Endometrial microvascular endothelial cells (primary cell): ENCODE data around the gene ZFP91. TPM values are rescaled to one million over a fixed set of nuclear protein-coding genes. Genes with fewer than 3 reads are reported as not detected.
"Not testable (repeated sequence)": the region's sequence is repeated elsewhere in the genome, so short reads cannot be mapped to it uniquely, and the experiment has no call there.

Source experiments
- in situ Hi-C: cut with HindIII; loops from 2 replicates; pipeline ENCODE4 v1.10.0; 2017; ENCODE audit warnings: low sequenced_read_pairs, low pct_unique_long_range_greater_than_20kb; ENCODE audit errors: inconsistent ontology term
- total RNA-seq: library from RNA; depleted of rRNA; stranded (reverse); fragments of >200 nt; gene quantifications from one replicate; pipeline ENCODE4 v1.2.3, GENCODE V29; 2015; ENCODE audit errors: inconsistent ontology term

The ZFP91 gene
- total RNA-seq, result 47.2 TPM

- in situ Hi-C loops, result no loop called here
These were observed at the start of gene ZFP91 for GRCh38 chr11:58578635-58579191. ZFP91 (plus strand) TSS chr11:58579063; CDS start chr11:58579282, 219 bp downstream.

GRCh38 chr11:58530236-58530635 lies 48.6 kb upstream of the ZFP91 start:
- in situ Hi-C loops, result no loop called here

GRCh38 chr11:58531865-58532341 lies 47.0 kb upstream of the ZFP91 start:
- in situ Hi-C loops, result no loop called here

- in situ Hi-C loops, result no loop called here
These were observed 32.0 kb upstream of the ZFP91 start for GRCh38 chr11:58546841-58547240.

- in situ Hi-C loops, result no loop called here
These were observed 29.2 kb upstream of the ZFP91 start for GRCh38 chr11:58549644-58550043.

- in situ Hi-C loops, result no loop called here
These were observed 18.0 kb upstream of the ZFP91 start for GRCh38 chr11:58560842-58561241.

GRCh38 chr11:58561394-58562098 lies 17.3 kb upstream of the ZFP91 start:
- in situ Hi-C loops, result no loop called here

- in situ Hi-C loops, result no loop called here
These were observed 16.5 kb upstream of the ZFP91 start for GRCh38 chr11:58562375-58562800.

GRCh38 chr11:58564231-58564630 lies 14.6 kb upstream of the ZFP91 start:
- in situ Hi-C loops, result no loop called here

GRCh38 chr11:58567889-58568512 lies 10.9 kb upstream of the ZFP91 start:
- in situ Hi-C loops, result no loop called here

- in situ Hi-C loops, result not testable (repeated sequence)
These were observed 6.0 kb upstream of the ZFP91 start for GRCh38 chr11:58572906-58573305.

- in situ Hi-C loops, result no loop called here
These were observed 5.3 kb upstream of the ZFP91 start for GRCh38 chr11:58573451-58574104.

- in situ Hi-C loops, result no loop called here
These were observed 4.0 kb upstream of the ZFP91 start for GRCh38 chr11:58574881-58575280.

- in situ Hi-C loops, result no loop called here
These were observed 3.4 kb upstream of the ZFP91 start, which contains the start of gene LPXN for GRCh38 chr11:58575377-58576020. LPXN (minus strand) TSS chr11:58575856; CDS start chr11:58575772, 84 bp downstream.

- in situ Hi-C loops, result no loop called here
These were observed 1.9 kb upstream of the ZFP91 start for GRCh38 chr11:58576887-58577471.

GRCh38 chr11:58577555-58578135 lies 1.2 kb upstream of the ZFP91 start:
- in situ Hi-C loops, result no loop called here

- in situ Hi-C loops, result no loop called here
These were observed 678 bp upstream of the ZFP91 start for GRCh38 chr11:58578136-58578634.
